GM19193 (cell line): ENCODE measurements around the gene ATL2.

Source experiments
- POLR2A ChIP-seq: IDR thresholded peaks from 4 replicates; pipeline ENCODE4 v1.6.1; 2011; ENCODE audit not compliant: insufficient read depth, insufficient read length; ENCODE audit errors: extremely low read depth

ATL2 gene

GRCh38 chr2:38246105-38246504 is 131.0 kb downstream of the ATL2 start:
- no peak for TF ChIP-seq POLR2A

- no peak for TF ChIP-seq POLR2A
These were observed 131.9 kb downstream of the ATL2 start for GRCh38 chr2:38245114-38245641.

- TF ChIP-seq POLR2A = no peak
These were observed 132.8 kb downstream of the ATL2 start for GRCh38 chr2:38244301-38244700.
